ENCODE measurements around the gene IFNL4. TPM values are rescaled to one million over a fixed set of nuclear protein-coding genes. Genes with fewer than 3 reads are reported as not detected.
A peak's percentile ranks its signal among the peaks of the same experiment; 100 is the strongest.

The IFNL4 gene
- total and polyA plus RNA-seq, 2 of the 13 experiments (the other 11 are each of a cell fraction or from before 2014, with no cell fraction given), result not detected

DNA sequence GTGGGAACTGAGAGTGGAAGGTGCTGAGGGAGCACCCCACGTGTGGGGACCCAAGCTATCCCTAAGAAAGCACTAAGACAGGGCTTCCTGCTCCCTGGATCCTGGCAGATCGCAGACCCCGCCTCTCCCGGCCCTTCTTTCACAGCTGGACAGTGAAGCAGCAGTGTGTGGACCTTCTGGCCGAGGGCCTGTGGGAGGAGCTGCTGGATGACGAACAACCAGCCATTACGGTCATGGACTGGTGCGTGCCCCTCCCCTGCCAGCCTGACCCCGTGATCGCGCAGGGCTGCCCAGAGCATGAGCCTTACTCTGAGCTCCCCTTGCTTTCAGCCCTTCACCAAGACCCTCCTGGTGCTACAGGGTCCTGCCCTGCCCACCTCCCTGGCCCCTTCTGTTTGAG, 49.6 kb downstream of the IFNL4 start:
- POLR2A ChIA-PET, result interaction anchor here (1.4 to 1.6 kb wide), 2 partner anchors 54 to 192 kb away, joined by 3 to 5 read pairs; partner anchors contain the start of genes MED29 and PAF1
- Histone ChIP-seq H3K4me2 (ENCODE audit: low read depth, low read length) (peak overlapping the region; percentile 45), H3K36me3 (replicated peaks in 1 of 2; ENCODE audit: control insufficient read depth in 1 of 2, insufficient read depth in 2 of 2, low read length in 2 of 2) (no peaks in the 10 kb centered on the region), H3K9me3 (ENCODE audit: low read length) (no peaks in the 10 kb centered on the region), H3K79me2 (ENCODE audit: insufficient read depth, low read length) (no peaks in the 10 kb centered on the region), H4K20me1 (ENCODE audit: insufficient read depth, low read length) (no peaks in the 10 kb centered on the region), H3K4me3 (replicated peaks in 1 of 3; ENCODE audit: insufficient read depth in 1 of 3, low read depth in 2 of 3, low read length in 3 of 3) (peak overlapping the region in 1 of 3 experiments; percentile 28; a peak in 1 of 6 replicates), H3K9ac (ENCODE audit: insufficient read depth, low read depth, low read length) (no peak overlapping the region), H3K27me3 (ENCODE audit: control insufficient read depth in 1 of 2, insufficient read depth in 2 of 2, low read length in 2 of 2) (peaks cover 9 to 63% of the 10 kb centered on the region in 2 experiments), H3K27ac (ENCODE audit: extremely low read length, insufficient read depth, low read length) (no peak overlapping the region), H2AFZ (ENCODE audit: low read length) (no peak overlapping the region), H3K4me1 (ENCODE audit: insufficient read depth, low read length) (peaks cover 13% of the 10 kb centered on the region)
- TF ChIP-seq, protein P1, sequence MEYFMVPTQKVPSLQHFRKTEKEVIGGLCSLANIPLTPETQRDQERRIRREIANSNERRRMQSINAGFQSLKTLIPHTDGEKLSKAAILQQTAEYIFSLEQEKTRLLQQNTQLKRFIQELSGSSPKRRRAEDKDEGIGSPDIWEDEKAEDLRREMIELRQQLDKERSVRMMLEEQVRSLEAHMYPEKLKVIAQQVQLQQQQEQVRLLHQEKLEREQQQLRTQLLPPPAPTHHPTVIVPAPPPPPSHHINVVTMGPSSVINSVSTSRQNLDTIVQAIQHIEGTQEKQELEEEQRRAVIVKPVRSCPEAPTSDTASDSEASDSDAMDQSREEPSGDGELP (IDR thresholded peaks at IDR 0.05; ENCODE audit: borderline replicate concordance, low read depth), result peak; percentile 26; the same call in 1 of the 2 replicates
- TF ChIP-seq, protein P2, sequence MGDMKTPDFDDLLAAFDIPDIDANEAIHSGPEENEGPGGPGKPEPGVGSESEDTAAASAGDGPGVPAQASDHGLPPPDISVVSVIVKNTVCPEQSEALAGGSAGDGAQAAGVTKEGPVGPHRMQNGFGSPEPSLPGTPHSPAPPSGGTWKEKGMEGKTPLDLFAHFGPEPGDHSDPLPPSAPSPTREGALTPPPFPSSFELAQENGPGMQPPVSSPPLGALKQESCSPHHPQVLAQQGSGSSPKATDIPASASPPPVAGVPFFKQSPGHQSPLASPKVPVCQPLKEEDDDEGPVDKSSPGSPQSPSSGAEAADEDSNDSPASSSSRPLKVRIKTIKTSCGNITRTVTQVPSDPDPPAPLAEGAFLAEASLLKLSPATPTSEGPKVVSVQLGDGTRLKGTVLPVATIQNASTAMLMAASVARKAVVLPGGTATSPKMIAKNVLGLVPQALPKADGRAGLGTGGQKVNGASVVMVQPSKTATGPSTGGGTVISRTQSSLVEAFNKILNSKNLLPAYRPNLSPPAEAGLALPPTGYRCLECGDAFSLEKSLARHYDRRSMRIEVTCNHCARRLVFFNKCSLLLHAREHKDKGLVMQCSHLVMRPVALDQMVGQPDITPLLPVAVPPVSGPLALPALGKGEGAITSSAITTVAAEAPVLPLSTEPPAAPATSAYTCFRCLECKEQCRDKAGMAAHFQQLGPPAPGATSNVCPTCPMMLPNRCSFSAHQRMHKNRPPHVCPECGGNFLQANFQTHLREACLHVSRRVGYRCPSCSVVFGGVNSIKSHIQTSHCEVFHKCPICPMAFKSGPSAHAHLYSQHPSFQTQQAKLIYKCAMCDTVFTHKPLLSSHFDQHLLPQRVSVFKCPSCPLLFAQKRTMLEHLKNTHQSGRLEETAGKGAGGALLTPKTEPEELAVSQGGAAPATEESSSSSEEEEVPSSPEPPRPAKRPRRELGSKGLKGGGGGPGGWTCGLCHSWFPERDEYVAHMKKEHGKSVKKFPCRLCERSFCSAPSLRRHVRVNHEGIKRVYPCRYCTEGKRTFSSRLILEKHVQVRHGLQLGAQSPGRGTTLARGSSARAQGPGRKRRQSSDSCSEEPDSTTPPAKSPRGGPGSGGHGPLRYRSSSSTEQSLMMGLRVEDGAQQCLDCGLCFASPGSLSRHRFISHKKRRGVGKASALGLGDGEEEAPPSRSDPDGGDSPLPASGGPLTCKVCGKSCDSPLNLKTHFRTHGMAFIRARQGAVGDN (CRISPR knock-in tag; IDR thresholded peaks at IDR 0.05), result peak; percentile 36; the same call in 1 of the 2 replicates
- TF ChIP-seq, protein P3, sequence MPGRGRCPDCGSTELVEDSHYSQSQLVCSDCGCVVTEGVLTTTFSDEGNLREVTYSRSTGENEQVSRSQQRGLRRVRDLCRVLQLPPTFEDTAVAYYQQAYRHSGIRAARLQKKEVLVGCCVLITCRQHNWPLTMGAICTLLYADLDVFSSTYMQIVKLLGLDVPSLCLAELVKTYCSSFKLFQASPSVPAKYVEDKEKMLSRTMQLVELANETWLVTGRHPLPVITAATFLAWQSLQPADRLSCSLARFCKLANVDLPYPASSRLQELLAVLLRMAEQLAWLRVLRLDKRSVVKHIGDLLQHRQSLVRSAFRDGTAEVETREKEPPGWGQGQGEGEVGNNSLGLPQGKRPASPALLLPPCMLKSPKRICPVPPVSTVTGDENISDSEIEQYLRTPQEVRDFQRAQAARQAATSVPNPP (CRISPR knock-in tag; IDR thresholded peaks at IDR 0.05), result no peak
- TF ChIP-seq SYNCRIP (IDR thresholded peaks at IDR 0.05; ENCODE audit: insufficient read depth, low read depth, low read length), result no peak
- TF ChIP-seq, protein P4, sequence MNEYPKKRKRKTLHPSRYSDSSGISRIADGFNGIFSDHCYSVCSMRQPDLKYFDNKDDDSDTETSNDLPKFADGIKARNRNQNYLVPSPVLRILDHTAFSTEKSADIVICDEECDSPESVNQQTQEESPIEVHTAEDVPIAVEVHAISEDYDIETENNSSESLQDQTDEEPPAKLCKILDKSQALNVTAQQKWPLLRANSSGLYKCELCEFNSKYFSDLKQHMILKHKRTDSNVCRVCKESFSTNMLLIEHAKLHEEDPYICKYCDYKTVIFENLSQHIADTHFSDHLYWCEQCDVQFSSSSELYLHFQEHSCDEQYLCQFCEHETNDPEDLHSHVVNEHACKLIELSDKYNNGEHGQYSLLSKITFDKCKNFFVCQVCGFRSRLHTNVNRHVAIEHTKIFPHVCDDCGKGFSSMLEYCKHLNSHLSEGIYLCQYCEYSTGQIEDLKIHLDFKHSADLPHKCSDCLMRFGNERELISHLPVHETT (CRISPR knock-in tag; conservative IDR thresholded peaks at IDR 0.05), result no peak
- DNase-seq (ENCODE audit: low spot score), result peak; percentile 35
- 0% methylated on average over 5 of the region's 11 CpGs for WGBS (ENCODE audit: low lambda C conversion rate)
- BruUV-seq (replicated peaks), result no TSS peak
- CTCF ChIA-PET (ENCODE audit: low intra/inter-chr PET ratio, low total read pairs), result no interaction called here
- intact Hi-C loops (cut with micrococcal nuclease; ENCODE audit: unreplicated experiment) (no loop called here), in situ Hi-C loops (cut with HindIII; ENCODE audit: extremely low pct_ligation_motif_present, low pct_unique_long_range_greater_than_20kb) (no loop called here)
- ATAC-seq, result peak; percentile 63
- no peak for FAIRE-seq

All from HepG2 (cell line).